VCaP (cell line): ENCODE results near the gene FGF12.

Source experiments
- H3K27ac ChIP-seq: fragments of 450-650 bp; 2 replicates; pipeline ENCODE4 v1.5.1; 2017
- TF ChIP-seq, protein P1 (sequence below): fragments of 450-650 bp; conservative IDR thresholded peaks from 2 replicates; pipeline ENCODE4 v1.5.1; 2017; ENCODE audit warnings: mild to moderate bottlenecking, moderate library complexity

Gene FGF12

DNA sequence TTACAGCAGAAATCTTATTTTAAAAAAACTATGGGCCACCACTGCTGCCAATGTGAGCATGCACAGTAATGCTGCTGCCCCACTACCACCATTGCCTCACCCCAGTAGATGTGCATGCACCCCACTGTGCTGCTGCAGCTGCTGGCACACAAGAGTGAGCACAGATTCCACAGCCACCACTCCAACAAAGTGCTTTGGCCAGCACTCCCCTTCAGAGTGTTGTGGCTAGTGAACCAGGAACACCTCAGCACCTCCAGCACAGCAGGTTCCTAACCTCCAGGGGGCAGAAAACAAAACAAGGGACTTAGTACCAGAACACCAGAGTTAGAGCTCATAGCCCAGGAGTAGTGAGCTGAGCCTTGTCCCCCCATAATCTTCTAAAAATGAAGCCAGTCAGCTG is 636.8 kb downstream of the FGF12 start:
- TF ChIP-seq, protein P1, sequence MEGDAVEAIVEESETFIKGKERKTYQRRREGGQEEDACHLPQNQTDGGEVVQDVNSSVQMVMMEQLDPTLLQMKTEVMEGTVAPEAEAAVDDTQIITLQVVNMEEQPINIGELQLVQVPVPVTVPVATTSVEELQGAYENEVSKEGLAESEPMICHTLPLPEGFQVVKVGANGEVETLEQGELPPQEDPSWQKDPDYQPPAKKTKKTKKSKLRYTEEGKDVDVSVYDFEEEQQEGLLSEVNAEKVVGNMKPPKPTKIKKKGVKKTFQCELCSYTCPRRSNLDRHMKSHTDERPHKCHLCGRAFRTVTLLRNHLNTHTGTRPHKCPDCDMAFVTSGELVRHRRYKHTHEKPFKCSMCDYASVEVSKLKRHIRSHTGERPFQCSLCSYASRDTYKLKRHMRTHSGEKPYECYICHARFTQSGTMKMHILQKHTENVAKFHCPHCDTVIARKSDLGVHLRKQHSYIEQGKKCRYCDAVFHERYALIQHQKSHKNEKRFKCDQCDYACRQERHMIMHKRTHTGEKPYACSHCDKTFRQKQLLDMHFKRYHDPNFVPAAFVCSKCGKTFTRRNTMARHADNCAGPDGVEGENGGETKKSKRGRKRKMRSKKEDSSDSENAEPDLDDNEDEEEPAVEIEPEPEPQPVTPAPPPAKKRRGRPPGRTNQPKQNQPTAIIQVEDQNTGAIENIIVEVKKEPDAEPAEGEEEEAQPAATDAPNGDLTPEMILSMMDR: no peak
- H3K27ac ChIP-seq: no peak overlapping the region
